Right lung (tissue), 5 donors: ENCODE data around the gene ZNF469. TPM values are rescaled to one million over a fixed set of nuclear protein-coding genes. Genes with fewer than 3 reads are reported as not detected.

ENCODE experiments used
- DNase-seq, 2 donors: peaks; one replicate each; pipeline ENCODE4 v3.0.0-alpha.2; 2013
- polyA plus RNA-seq, 5 donors: library from polyadenylated mRNA; unstranded; fragments of 120-200 nt; gene quantifications; one replicate each; pipeline versions ENCODE4 v1.2.1 to v1.2.3, GENCODE V29; 2013; ENCODE audit warnings: inconsistent platforms in 1 of 5, low replicate concordance in 1 of 5; ENCODE audit not compliant: insufficient read length in 5 of 5, insufficient read depth in 1 of 5

ZNF469 gene
- polyA plus RNA-seq, 5 donors, result 1.5 to 3.1 (median 1.7) TPM

DNA sequence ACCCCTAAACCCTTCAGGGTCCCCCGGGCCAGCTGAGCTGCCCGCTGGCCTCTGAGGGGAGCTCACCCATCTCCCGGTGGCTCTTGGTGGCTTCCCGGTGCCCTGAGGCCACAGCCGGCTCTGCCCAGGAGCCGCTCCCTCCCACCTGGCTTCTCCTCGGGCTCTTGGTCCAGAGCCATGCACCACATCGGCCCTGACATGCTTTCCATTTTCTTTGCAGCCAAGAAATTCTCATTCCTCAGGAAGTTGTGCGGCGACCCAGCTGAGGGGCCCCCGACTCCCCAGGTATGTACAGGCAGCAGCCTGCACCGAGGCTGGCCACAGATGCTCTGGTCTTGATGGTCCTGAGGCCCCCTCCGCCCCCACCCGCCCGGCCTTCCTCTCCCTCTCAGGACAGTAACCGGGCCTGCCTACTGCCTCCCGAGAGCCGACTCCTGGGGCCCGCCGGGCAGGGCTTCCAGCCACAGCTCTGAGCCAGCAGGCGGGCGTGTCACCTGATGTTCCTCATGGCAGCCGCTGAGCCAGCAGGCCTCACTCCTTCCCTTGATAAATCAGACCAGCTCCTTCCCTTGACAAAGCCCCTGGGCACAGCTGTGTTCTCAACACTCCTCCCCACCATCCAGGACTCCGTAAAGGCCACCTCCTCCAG, 42.0 kb downstream of the ZNF469 start:
- DNase-seq, result no peak

DNA sequence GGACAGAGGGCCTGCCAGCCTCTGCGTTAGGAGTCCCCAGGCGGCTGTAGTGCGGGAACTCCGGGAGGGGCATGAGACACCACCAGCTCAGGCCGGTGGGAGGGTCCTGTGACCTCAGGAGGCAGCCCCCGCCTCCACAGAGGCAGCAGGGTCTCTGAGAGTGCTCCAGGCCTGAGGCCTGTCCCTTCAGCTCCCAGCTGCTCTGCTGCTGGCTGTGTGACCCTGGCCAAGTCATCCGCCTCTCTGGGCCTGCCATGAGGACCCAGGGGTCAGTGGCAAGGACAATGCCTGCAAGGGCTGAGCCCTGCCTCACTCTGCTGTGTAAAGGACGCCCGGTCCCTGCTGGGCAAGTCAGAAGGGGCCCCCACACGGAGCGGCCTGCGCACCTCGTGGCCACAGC, 43.3 kb downstream of the ZNF469 start:
- DNase-seq, result no peak

DNA sequence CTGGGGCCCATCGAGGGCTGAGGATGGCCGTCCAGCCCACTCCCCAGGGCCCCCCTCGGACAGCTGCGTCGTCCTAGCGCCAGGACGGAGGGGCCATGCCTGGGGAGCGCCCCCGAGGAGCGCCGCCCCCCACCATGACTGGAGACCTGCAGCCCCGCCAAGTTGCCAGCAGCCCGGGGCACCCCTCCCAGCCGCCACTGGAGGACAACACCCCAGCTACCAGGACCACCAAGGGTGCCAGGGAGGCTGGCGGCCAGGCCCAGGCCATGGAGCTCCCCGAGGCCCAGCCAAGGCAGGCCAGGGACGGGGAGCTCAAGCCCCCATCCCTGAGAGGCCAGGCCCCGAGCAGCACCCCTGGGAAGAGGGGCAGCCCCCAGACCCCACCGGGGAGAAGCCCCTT, 44.6 kb downstream of the ZNF469 start:
- no peak for DNase-seq

DNA sequence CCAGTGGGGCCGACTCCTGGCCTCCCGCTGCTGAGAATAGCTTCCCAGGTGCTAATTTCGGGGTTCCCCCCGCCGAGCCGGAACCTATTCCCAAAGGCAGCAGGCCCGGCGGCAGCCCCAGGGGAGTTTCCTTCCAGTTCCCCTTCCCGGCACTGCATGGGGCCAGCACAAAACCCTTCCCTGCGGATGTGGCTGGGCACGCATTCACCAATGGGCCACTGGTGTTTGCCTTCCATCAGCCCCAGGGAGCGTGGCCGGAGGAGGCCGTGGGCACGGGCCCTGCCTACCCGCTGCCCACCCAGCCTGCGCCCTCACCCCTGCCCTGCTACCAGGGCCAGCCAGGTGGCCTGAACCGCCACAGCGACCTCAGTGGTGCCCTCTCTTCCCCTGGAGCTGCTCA, 45.4 kb downstream of the ZNF469 start:
- DNase-seq, result no peak

DNA sequence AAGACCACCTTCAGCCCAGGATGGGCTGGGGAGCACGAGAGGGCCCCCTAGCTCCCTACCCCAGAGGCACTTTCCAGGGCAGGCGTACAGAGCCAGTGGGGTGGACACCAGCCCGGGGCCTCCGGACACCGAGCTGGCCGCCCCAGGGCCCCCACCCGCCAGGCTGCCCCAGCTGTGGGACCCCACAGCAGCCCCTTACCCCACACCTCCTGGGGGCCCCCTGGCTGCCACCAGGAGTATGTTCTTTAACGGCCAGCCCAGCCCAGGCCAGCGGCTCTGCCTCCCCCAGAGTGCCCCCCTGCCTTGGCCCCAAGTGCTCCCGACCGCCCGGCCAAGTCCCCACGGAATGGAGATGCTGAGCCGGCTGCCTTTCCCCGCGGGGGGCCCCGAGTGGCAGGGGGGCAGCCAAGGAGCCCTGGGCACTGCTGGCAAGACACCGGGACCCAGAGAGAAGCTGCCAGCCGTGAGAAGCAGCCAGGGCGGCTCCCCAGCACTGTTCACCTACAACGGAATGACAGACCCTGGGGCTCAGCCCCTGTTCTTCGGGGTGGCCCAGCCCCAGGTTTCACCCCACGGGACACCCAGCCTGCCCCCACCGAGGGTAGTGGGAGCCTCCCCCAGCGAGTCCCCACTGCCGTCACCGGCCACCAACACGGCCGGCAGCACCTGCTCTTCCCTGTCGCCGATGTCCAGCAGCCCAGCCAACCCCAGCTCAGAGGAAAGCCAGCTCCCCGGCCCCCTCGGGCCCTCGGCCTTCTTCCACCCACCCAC, 46.0 kb downstream of the ZNF469 start:
- DNase-seq, result no peak

DNA sequence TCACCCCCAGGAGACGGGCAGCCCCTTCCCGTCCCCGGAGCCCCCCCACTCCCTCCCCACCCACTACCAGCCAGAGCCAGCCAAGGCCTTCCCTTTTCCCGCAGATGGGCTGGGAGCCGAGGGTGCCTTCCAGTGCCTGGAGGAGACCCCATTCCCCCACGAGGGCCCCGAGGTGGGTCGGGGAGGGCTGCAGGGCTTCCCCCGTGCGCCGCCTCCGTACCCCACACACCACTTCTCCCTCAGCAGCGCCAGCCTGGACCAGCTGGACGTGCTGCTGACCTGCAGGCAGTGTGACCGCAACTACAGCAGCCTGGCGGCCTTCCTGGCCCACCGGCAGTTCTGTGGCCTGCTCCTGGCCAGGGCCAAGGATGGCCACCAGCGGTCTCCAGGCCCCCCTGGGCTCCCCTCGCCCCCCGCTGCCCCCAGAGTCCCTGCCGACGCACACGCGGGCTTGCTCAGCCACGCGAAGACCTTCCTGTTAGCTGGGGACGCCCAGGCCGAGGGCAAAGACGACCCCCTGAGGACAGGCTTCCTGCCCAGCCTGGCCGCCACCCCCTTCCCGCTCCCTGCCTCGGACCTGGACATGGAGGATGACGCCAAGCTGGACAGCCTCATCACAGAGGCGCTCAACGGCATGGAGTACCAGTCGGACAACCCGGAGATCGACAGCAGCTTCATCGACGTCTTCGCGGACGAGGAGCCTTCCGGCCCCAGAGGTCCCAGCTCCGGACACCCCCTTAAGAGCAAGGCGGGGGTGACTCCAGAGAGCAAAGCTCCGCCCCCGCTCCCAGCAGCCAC, 46.8 kb downstream of the ZNF469 start:
- no peak for DNase-seq

DNA sequence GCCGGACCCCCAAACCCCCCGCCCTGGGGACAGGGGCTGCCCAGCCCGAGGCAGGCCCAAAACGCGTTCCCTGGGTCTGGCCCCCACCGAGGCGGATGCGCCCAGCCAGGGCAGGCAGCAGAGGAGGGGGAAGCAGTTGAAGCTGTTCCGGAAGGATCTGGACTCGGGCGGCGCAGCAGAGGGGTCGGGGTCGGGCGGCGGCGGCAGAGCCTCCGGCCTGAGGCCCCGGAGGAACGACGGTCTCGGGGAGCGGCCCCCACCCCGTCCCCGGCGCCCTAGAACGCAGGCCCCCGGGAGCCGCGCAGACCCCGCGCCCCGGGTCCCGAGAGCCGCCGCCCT, 47.4 kb downstream of the ZNF469 start:
- no peak for DNase-seq

DNA sequence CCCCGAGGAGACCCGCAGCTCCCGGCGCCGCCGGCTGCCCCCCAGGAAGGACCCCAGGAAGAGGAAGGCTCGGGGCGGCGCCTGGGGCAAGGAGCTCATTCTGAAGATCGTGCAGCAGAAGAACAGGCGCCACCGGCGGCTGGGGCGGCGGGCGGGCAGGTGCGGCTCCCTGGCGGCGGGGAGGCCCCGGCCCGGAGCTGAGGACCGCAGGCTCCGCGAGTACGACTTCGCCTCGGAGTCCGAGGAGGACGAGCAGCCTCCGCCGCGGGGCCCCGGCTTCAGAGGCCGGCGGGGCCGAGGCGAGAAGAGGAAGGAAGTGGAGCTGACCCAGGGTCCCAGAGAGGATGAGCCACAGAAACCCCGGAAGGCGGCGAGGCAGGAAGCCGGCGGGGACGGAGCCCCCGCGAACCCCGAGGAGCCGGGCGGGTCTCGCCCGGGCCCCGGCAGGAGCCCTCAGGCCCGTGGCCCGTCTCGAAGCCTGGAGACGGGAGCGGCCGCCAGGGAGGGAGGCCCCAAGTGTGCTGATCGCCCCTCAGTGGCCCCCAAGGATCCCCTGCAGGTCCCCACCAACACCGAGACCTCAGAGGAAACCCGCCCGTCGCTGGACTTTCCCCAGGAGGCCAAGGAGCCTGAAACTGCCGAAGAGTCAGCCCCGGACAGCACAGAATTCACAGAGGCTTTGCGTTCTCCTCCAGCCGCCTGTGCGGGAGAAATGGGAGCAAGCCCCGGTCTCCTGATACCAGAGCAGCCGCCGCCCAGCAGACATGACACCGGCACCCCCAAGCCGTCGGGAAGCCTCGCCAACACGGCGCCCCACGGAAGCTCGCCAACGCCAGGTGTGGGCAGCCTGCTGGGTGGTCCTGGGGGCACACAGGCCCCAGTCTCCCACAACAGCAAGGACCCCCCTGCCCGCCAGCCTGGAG, 48.0 kb downstream of the ZNF469 start:
- no peak for DNase-seq

DNA sequence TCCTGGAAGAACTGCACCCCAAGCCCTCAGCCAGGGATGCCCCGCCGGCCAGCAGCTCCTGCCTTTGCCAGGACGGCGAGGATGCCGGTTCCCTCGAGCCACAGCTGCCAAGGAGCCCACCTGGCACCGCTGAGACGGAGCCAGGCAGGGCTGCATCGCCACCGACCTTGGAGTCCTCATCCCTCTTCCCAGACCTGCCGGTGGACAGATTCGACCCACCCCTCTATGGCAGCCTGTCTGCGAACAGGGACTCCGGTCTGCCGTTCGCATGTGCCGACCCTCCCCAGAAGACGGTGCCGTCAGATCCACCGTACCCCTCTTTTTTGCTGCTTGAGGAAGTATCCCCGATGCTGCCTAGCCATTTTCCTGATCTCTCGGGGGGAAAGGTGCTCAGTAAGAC, 48.9 kb downstream of the ZNF469 start:
- no peak for DNase-seq

DNA sequence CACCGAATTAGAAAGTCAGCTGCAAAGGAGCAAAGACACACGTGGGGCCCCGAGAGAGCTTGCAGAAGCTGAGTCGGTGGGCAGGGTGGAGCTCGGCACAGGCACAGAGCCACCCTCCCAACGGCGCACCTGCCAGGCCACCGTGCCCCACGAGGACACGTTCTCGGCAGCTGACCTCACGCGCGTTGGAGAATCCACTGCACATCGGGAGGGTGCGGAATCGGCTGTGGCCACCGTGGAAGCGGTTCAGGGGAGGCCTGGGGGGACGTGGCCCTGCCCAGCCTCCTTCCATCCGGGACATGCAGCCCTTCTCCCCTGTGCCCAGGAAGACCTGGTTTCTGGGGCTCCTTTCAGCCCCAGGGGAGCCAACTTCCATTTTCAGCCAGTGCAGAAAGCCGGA, 49.4 kb downstream of the ZNF469 start:
- no peak for DNase-seq

Other genes starting within 250 kb of the ZNF469 start
- 1 to 10 TPM; 2.1 to 5.5 (median 2.8) TPM for gene ZFPM1, start 70.3 kb downstream of the ZNF469 start, polyA plus RNA-seq
- gene ZC3H18, start 187.4 kb downstream of the ZNF469 start, polyA plus RNA-seq, result 10 to 100 TPM; 31.0 to 47.2 (median 38.7) TPM